Esophagus muscularis mucosa (tissue), 3 donors: ENCODE data around the gene C12orf75.

Experiments used
- POLR2A ChIP-seq: fragments of 450-650 bp; IDR thresholded peaks from one replicate; pipeline ENCODE4 v1.6.1; 2017; ENCODE audit warnings: antibody characterized with exemption, moderate library complexity, mild to moderate bottlenecking, low read depth
- POLR2AphosphoS5 ChIP-seq, 2 donors: sonication (generic); formaldehyde crosslinking; IDR thresholded peaks; one replicate each; pipeline ENCODE4 v1.6.1; 2017; ENCODE audit warnings: antibody characterized with exemption in 2 of 2
- TF ChIP-seq, protein P1 (sequence below), 3 experiments: fragments of 200-600 bp in 2 of 3; fragments of 450-650 bp in 1 of 3; sonication (generic) in 2 of 3; IDR thresholded peaks; one replicate each; pipeline ENCODE4 v1.5.1; 2017 to 2019; ENCODE audit warnings: antibody characterized with exemption in 3 of 3, mild to moderate bottlenecking in 2 of 3, moderate library complexity in 1 of 3

DNA sequence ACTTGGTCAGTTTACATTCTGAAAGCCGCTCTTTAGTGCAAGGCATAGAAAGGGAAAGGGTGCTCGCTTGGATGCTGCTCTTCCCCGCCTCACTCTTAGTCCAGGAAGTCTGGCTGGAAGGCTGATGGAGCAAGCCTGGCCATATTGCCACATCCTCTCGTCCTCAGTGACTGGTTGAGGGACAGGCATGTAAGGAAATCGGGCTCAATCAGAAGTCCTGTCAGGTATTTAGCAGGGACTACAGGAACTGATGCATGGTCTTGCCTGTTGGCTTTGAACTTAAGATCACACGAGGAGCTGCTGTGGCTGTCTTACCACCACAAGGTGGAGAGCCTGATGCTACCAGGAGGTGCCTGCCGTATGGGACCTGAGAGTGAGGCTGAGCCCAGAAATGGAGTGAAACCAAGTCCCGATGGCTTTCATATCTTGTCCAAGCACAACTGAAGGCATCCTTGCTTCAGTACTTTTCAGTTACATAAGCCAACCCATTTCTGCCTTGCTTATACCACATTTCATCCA is 10.7 kb upstream of the C12orf75 start:
- TF ChIP-seq POLR2A, result no peak
- TF ChIP-seq, protein P1, sequence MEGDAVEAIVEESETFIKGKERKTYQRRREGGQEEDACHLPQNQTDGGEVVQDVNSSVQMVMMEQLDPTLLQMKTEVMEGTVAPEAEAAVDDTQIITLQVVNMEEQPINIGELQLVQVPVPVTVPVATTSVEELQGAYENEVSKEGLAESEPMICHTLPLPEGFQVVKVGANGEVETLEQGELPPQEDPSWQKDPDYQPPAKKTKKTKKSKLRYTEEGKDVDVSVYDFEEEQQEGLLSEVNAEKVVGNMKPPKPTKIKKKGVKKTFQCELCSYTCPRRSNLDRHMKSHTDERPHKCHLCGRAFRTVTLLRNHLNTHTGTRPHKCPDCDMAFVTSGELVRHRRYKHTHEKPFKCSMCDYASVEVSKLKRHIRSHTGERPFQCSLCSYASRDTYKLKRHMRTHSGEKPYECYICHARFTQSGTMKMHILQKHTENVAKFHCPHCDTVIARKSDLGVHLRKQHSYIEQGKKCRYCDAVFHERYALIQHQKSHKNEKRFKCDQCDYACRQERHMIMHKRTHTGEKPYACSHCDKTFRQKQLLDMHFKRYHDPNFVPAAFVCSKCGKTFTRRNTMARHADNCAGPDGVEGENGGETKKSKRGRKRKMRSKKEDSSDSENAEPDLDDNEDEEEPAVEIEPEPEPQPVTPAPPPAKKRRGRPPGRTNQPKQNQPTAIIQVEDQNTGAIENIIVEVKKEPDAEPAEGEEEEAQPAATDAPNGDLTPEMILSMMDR (IDR thresholded peaks at IDR 0.05), result no peak
- TF ChIP-seq POLR2AphosphoS5 (IDR thresholded peaks at IDR 0.05), result no peak
